Mesendoderm (in vitro differentiated cells): ENCODE data around the gene NIPSNAP2.
"Not testable (repeated sequence)": the region's sequence is repeated elsewhere in the genome, so short reads cannot be mapped to it uniquely, and the experiment has no call there.

ENCODE experiments used
- DNase-seq: peaks from one replicate; pipeline ENCODE4 v3.0.0; 2013
- H2AK5ac ChIP-seq: 2 replicates; pipeline ENCODE4 v1.6.1; 2013; ENCODE audit warnings: low read length, inconsistent platforms
- H2BK120ac ChIP-seq: 2 replicates; pipeline ENCODE4 v1.6.1; 2013; ENCODE audit warnings: low read depth, mild to moderate bottlenecking, low read length, moderate library complexity, mixed read lengths
- H2BK15ac ChIP-seq: replicated peaks from 2 replicates; pipeline ENCODE4 v1.6.1; 2013; ENCODE audit warnings: low read depth, mild to moderate bottlenecking, moderate library complexity
- H2BK5ac ChIP-seq: 2 replicates; pipeline ENCODE4 v1.6.1; 2013; ENCODE audit warnings: low read length, inconsistent platforms
- H3K18ac ChIP-seq: 2 replicates; pipeline ENCODE4 v1.6.1; 2013; ENCODE audit warnings: mild to moderate bottlenecking, low read length, mixed read lengths
- H3K23ac ChIP-seq: one replicate; pipeline ENCODE4 v1.6.1; 2013; ENCODE audit warnings: low read length
- H3K27ac ChIP-seq: 2 replicates; pipeline ENCODE4 v1.5.1; 2013; ENCODE audit warnings: low read depth, mild to moderate bottlenecking, inconsistent platforms, low read length, moderate library complexity
- H3K27me3 ChIP-seq: 2 replicates; pipeline ENCODE4 v1.6.1; 2013; ENCODE audit warnings: low read length, control low read depth, mild to moderate bottlenecking, inconsistent platforms; ENCODE audit not compliant: insufficient read depth, poor library complexity
- H3K36me3 ChIP-seq: 2 replicates; pipeline ENCODE4 v1.6.1; 2013; ENCODE audit warnings: low read length, inconsistent platforms; ENCODE audit not compliant: control insufficient read depth, insufficient read depth
- H3K4ac ChIP-seq: one replicate; pipeline ENCODE4 v1.6.1; 2013; ENCODE audit warnings: low read depth, mild to moderate bottlenecking, low read length, moderate library complexity
- H3K4me1 ChIP-seq: 2 replicates; pipeline ENCODE4 v1.6.1; 2013; ENCODE audit warnings: low read depth, low read length, inconsistent platforms; ENCODE audit not compliant: control insufficient read depth
- H3K4me2 ChIP-seq: 2 replicates; pipeline ENCODE4 v1.6.1; 2013; ENCODE audit warnings: low read length
- H3K4me3 ChIP-seq: 2 replicates; pipeline ENCODE4 v1.5.1; 2013; ENCODE audit warnings: mild to moderate bottlenecking, low read length
- H3K56ac ChIP-seq: one replicate; pipeline ENCODE4 v1.6.1; 2013; ENCODE audit warnings: low read length
- H3K79me1 ChIP-seq: 2 replicates; pipeline ENCODE4 v1.6.1; 2013; ENCODE audit warnings: low read length, inconsistent platforms
- H3K79me2 ChIP-seq: 2 replicates; pipeline ENCODE4 v1.6.1; 2013; ENCODE audit warnings: mild to moderate bottlenecking, low read length; ENCODE audit not compliant: control insufficient read depth, insufficient read depth
- H3K9ac ChIP-seq: 2 replicates; pipeline ENCODE4 v1.6.1; 2013; ENCODE audit warnings: low read length, inconsistent platforms
- H4K5ac ChIP-seq: one replicate; pipeline ENCODE4 v1.6.1; 2013; ENCODE audit warnings: low read length
- H4K8ac ChIP-seq: one replicate; pipeline ENCODE4 v1.6.1; 2013; ENCODE audit warnings: low read depth, mild to moderate bottlenecking, control low read depth, low read length, moderate library complexity
- WGBS: extraction: QIAGEN DNeasy Blood & Tissue Kit; methylation state at CpG from one replicate; pipeline ENCODE4 v1.1.7; 2013; ENCODE audit warnings: low lambda C conversion rate, missing lambda C conversion rate; ENCODE audit not compliant: insufficient coverage; ENCODE audit errors: extremely low coverage; 5-methylcytosine and 5-hydroxymethylcytosine counted together

Gene NIPSNAP2

GRCh38 chr7:56030340-56030739 lies 66.0 kb downstream of the NIPSNAP2 start:
- Histone ChIP-seq H2BK5ac (no peak overlapping the region), H3K4me2 (no peak overlapping the region), H4K5ac (no peak overlapping the region), H3K4me3 (no peak overlapping the region), H2AK5ac (no peak overlapping the region), H3K9ac (no peak overlapping the region), H3K18ac (no peak overlapping the region), H4K8ac (no peak overlapping the region), H3K27me3 (no peaks in the 10 kb centered on the region), H3K4me1 (no peaks in the 10 kb centered on the region), H3K27ac (no peak overlapping the region), H3K79me2 (peaks cover 6% of the 10 kb centered on the region), H3K56ac (no peak overlapping the region), H2BK15ac (no peak overlapping the region), H3K23ac (no peak overlapping the region), H3K79me1 (peaks cover 6% of the 10 kb centered on the region), H3K36me3 (peaks cover 2% of the 10 kb centered on the region), H2BK120ac (no peak overlapping the region), H3K4ac (no peak overlapping the region)
- no peak for DNase-seq
- no CpG with 5 or more reads among the region's 8 CpGs for WGBS

- H3K27me3 ChIP-seq, H2BK5ac ChIP-seq, H3K4me1 ChIP-seq, H2AK5ac ChIP-seq, H3K27ac ChIP-seq, H3K79me2 ChIP-seq, DNase-seq, H3K4ac ChIP-seq, H3K18ac ChIP-seq, H4K8ac ChIP-seq, H3K23ac ChIP-seq, H3K9ac ChIP-seq, H2BK120ac ChIP-seq, H3K36me3 ChIP-seq, H3K4me3 ChIP-seq, H3K79me1 ChIP-seq, H2BK15ac ChIP-seq, H4K5ac ChIP-seq: not testable (repeated sequence)
- peak overlapping the region; percentile 8 for H3K4me2 ChIP-seq
- H3K56ac ChIP-seq: peak overlapping the region; percentile 34
- no CpG with 5 or more reads among the region's 8 CpGs for WGBS
Measured at GRCh38 chr7:56031556-56031955, 67.2 kb downstream of the NIPSNAP2 start.

- H3K4me3 ChIP-seq, H2AK5ac ChIP-seq, H3K79me2 ChIP-seq, H3K4ac ChIP-seq, H2BK5ac ChIP-seq, H3K9ac ChIP-seq, H3K36me3 ChIP-seq, H3K27me3 ChIP-seq, H3K79me1 ChIP-seq, H3K4me1 ChIP-seq, DNase-seq, H3K4me2 ChIP-seq, H4K8ac ChIP-seq, H2BK120ac ChIP-seq, H3K56ac ChIP-seq, H3K18ac ChIP-seq, H2BK15ac ChIP-seq, H4K5ac ChIP-seq, H3K23ac ChIP-seq, H3K27ac ChIP-seq: not testable (repeated sequence)
- WGBS: no CpG with 5 or more reads among the region's 7 CpGs
Measured at GRCh38 chr7:56032578-56032977, 68.2 kb downstream of the NIPSNAP2 start.

GRCh38 chr7:56033671-56034432 lies 69.5 kb downstream of the NIPSNAP2 start:
- Histone ChIP-seq H2BK15ac (no peak overlapping the region), H3K23ac (no peak overlapping the region), H3K79me2 (peaks cover 6% of the 10 kb centered on the region), H2AK5ac (no peak overlapping the region), H3K56ac (peak overlapping the region; percentile 81), H3K27ac (peak overlapping the region; percentile 88), H3K4me1 (no peaks in the 10 kb centered on the region), H3K79me1 (peaks cover 4% of the 10 kb centered on the region), H3K36me3 (peaks cover 2% of the 10 kb centered on the region), H4K8ac (no peak overlapping the region), H3K9ac (peak overlapping the region; percentile 68), H3K27me3 (no peaks in the 10 kb centered on the region), H3K18ac (peak overlapping the region; percentile 85), H2BK120ac (no peak overlapping the region), H3K4me3 (peak overlapping the region; percentile 38), H3K4me2 (peak overlapping the region; percentile 56), H4K5ac (no peak overlapping the region), H3K4ac (no peak overlapping the region), H2BK5ac (no peak overlapping the region)
- WGBS: no CpG with 5 or more reads among the region's 27 CpGs
- peak; percentile 98 for DNase-seq

GRCh38 chr7:56040730-56041129 lies 76.3 kb downstream of the NIPSNAP2 start:
- H3K56ac ChIP-seq: no peak overlapping the region
- no peaks in the 10 kb centered on the region for H3K36me3 ChIP-seq
- no peak overlapping the region for H3K23ac ChIP-seq
- no CpG with 5 or more reads among the region's 3 CpGs for WGBS
- H2BK5ac ChIP-seq: no peak overlapping the region
- no peak overlapping the region for H3K4ac ChIP-seq
- H4K8ac ChIP-seq: no peak overlapping the region
- no peak overlapping the region for H3K27ac ChIP-seq
- H2BK120ac ChIP-seq: no peak overlapping the region
- no peaks in the 10 kb centered on the region for H3K79me2 ChIP-seq
- H3K4me3 ChIP-seq: no peak overlapping the region
- H4K5ac ChIP-seq: no peak overlapping the region
- H3K9ac ChIP-seq: no peak overlapping the region
- no peaks in the 10 kb centered on the region for H3K4me1 ChIP-seq
- no peaks in the 10 kb centered on the region for H3K79me1 ChIP-seq
- no peak overlapping the region for H3K18ac ChIP-seq
- no peak overlapping the region for H3K4me2 ChIP-seq
- H3K27me3 ChIP-seq: peaks cover 2% of the 10 kb centered on the region
- no peak for DNase-seq
- no peak overlapping the region for H2BK15ac ChIP-seq
- no peak overlapping the region for H2AK5ac ChIP-seq

- H4K8ac ChIP-seq, H3K9ac ChIP-seq, H3K79me1 ChIP-seq, H2BK120ac ChIP-seq, H3K18ac ChIP-seq, H3K4ac ChIP-seq, H2AK5ac ChIP-seq, DNase-seq, H4K5ac ChIP-seq, H3K4me3 ChIP-seq, H3K56ac ChIP-seq, H3K4me1 ChIP-seq, H2BK15ac ChIP-seq, H3K36me3 ChIP-seq, H3K27me3 ChIP-seq, H3K27ac ChIP-seq, H3K79me2 ChIP-seq, H3K23ac ChIP-seq, H3K4me2 ChIP-seq, H2BK5ac ChIP-seq: not testable (repeated sequence)
- WGBS: no CpG with 5 or more reads among the region's 2 CpGs
Measured at GRCh38 chr7:56045758-56046157, 81.4 kb downstream of the NIPSNAP2 start.
